GM21447 (cell line): Measurements from ENCODE around the gene SNX30.
A peak's percentile ranks its signal among the peaks of the same experiment; 100 is the strongest.

ENCODE experiments used
- ATAC-seq: cut with Tn5 transposase; IDR thresholded peaks from one replicate; pipeline ENCODE4 v1.9.1; 2021; ENCODE audit not compliant: unreplicated experiment

Gene SNX30

DNA sequence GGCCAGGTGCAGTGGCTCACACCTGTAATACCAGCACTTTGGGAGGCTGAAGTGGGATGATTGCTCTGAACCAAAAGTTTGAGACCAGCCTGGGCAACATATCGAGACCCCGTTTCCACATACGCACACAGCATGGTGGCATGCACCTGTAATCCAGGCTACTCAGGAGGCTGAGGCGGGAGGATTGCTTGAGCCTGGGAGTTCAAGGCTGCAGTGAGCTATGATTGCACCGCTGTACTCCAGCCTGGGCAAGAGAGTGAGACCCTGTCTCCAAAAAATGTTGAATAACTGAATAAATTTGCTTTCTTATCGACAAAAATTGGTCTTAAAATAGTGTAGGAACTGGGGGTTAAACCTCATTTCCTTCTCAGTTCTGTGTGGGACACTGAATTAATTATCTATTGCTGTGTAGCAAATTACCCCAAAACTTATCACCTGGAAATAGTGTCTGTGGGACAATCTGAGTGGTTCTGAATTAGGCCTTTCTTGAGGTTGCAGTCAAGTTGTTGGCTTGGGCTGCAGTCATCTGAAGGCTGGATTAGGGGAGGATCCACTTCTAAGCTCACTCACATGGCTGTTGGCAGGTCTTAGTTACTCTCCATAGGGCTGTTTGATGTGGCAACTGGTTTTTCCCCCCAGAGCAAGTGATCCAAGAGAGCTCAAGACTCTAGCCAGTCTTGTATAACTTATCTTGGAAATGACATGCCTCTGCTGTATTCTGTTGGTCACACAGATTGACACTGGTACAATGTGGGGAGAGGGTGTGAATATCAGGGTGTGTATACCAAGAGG is 2.0 kb downstream of the SNX30 start:
- no peak for ATAC-seq

DNA sequence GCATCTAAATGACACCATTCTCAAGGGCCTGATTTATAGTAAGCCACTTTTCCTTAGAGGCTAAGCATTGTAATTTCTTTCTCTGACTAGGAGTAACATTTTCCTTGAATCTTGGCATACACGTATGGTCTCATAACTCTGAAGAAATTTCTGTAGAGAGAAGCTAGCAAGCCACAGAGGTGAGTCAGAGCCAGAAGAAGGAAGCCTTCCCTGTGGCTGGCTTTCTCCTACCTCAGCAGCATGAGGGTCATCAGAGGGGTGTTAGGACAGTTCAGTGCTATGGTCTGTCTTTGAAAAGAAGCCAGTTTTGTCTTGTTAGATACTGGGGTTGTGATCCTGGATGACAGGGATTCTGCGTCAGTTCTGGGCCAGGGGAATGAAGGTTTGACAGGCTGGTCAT is 3.2 kb downstream of the SNX30 start:
- no peak for ATAC-seq

DNA sequence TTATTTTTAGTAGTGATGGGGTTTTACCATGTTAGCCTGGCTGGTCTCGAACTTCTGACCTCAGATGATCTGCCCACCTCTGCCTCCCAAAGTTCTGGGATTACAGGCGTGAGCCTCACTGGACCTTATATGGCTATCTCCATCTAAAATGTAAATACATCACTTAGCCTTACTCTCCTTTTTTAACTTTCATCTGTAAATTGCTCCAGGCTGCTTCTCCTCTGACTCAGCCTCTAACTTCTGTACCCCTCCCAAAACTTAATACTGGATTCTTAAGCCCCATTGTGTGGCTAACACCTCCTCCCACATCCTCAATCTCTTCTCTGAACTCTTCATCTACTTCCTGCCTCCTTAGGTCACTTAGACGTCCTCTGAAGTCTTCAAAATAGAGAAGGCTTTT is 4.0 kb downstream of the SNX30 start:
- no peak for ATAC-seq

DNA sequence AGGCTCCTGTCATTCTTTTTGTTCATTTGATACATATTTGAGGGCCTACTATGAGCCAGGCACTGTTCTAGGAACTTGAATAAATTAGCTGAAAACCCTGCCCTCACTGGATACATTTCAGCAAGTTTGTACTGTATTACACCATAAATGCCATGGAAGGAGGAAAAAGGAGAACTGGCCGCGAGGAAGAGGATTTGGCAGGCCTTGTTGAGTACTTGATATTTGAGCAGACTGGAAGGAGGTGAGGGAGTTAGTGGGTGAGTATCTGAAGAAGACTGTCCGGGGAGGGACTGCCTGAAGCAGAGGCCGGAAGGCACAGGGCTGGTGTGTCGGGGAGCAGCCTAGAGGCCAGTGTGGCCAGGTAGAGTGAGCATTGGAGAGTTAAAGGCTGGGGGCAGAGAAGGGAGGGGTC is 4.5 kb downstream of the SNX30 start:
- ATAC-seq: no peak

DNA sequence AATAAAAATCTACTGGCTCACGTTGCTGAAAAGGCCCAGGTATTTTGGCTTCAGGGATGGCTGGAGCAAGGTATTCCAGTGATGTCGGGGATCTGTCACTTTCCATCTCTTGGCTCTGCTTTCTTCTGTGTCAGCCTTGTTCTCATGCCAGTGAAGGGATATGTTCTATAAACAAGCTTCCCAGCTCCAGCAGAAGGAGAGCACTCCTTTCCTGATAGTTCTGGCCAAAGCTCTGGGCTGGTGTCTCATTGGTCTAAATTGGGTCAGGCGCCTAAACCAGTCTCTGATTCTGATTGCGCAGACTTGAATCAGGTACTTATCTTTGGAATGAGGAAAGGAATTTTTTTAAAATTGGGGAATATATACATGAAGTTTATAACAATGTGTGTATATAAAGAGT is 5.1 kb downstream of the SNX30 start:
- ATAC-seq: no peak

DNA sequence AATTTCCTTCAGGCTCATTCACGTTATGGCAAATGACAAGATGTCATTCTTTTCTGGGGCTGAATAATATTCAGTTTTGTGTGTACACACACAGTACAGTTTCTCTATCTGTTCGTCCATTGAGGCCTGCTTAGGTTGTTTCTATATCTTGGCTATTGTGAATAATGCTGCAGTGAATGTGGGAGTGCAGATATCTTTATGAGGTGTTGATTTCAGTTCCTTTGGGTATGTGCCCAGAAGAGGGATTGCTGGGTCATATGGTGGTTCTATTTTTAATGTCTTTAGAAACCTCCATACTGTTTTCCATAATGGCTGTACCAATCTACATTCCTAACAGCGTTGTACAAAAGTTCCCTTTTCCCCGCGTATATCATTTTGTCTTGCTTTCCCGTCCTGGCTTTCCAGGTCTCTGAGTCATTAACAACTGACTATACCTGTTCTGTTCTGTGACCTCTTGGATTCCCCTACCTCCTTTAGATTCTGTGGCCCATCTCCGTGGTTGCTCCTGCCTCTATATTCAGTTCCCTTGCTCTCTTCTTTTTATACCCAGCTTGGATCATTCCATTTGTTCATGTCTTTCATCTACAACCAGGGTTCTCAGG is 6.8 kb downstream of the SNX30 start:
- ATAC-seq: no peak

DNA sequence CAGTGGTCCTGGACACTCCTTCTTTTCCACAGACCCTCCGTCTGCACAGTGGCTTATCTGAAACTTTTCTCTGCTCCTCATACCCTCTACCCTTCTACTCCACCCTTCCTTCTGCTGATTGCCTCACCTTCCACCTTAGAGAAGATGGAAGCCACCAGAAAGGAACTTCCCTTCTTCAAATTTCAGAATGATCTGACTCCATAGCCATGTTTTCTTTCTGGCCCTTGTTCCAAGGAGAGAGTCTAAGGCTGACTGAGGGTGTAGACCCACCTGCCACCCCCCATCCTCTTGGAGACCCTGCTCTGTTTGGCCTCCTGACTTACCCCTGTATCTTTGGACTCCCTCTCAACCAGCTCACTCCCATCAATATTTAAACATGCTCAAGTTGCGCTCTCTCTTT is 7.4 kb downstream of the SNX30 start:
- ATAC-seq: no peak

DNA sequence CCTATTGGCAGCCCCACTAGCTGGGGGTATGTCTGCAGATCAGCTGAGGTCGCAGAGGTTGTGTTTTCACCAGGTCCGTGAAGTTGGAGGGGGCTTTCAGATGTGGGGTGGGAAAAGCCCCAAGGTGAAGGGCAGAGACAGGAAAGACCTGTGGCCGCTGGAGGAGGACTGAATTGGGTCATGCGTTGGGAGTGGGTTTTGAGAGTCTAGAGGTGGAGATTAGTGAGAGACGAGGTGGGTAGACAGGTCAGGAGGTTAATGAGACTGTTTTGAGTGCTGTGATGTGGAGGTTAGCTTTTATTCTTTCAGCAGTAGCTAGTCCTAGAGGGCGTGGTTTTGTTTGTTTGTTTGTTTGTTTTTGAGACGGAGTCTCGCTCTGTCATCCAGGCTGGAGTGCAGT is 10.3 kb downstream of the SNX30 start:
- no peak for ATAC-seq

DNA sequence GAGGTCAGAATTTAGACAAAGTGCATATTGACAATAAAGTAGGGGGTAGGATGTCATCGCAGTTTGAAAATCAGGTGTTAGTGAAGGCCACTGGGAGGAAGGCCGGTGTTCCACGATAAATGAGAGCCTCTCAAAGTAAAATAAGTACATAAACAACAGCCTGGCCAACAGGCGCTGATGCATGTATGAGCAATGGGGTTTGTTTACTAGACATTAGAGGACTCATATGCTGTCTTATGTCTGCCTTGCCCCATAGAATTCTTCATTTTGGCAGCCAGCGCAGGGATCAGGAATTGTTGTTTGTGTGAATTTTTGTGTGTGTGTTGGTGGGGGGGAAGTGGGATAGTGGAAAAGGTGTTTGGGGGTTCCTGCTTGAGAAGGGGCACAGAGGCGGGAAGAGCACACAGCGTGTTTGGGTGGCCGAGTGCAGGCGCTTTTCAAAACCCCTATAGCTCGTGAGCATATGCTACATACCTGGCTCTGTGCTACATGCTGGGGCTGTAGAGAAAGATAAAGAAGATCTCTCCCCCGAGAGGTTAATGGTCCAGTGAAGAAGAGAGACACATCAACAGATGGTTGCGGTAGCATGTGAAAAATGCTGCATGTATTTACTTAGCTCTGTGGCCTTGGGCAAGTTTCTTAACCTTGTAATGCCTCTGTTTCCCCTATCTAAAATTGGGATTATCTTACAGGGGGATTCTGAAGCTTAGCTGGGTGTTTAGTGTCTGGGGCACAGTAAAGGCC is 11.5 kb downstream of the SNX30 start:
- no peak for ATAC-seq

DNA sequence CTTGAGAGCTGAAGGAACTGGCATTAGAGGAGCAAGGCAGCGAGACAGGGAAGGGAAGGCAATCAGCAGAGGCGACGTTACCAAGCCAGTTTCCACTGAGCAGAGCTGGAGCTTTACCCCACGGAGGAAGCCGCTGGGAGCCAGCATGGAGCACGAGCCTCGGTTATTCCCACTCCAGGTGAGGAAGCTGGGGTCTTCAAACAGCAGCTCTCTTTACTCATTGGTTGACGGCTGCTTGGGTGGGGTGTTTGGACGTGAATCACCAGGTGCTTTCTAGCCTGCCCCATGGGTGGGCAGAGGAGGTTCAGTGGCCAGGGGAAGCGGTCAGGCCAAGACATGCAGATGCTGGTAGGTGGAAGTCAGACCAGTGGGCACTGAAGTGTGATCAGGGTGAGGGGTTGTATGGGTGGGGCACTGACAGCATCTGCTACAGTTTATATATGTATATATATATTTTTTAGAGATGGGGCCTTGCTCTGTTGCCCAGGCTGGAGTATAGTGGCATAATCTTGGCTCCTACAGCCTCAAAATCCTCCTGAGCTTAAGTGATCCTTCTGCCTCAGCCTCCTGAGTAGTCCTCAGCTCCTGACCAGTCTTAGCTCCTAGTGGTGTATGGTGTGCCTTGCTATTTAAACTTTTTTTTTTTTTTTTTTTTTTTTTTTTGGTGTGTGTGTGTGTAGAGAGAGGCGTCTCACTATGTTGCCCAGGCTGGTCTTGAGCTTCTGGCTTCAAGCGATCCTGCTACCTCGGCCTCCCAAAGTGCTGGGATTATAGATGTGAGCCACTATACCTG is 12.4 kb downstream of the SNX30 start:
- ATAC-seq: no peak

DNA sequence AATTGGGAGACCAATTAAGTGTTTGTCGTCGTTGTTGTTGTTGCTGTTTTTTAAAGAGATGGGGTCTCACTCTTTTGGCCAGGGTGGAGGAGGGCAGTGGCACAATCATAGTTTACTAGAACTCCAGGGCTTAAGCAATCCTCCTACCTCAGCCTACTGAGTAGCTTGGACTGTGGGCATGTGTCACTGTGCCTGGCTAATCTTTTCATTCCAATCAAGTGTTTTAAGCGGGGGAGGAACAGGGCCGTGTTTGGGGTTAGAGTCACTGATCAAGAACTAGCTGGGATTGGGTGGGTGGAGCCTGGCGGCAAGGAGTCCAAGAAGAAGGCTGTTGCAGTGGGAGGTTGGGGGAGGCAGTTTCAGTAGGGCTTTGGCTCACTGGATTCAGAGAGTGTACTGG is 13.8 kb downstream of the SNX30 start:
- no peak for ATAC-seq

DNA sequence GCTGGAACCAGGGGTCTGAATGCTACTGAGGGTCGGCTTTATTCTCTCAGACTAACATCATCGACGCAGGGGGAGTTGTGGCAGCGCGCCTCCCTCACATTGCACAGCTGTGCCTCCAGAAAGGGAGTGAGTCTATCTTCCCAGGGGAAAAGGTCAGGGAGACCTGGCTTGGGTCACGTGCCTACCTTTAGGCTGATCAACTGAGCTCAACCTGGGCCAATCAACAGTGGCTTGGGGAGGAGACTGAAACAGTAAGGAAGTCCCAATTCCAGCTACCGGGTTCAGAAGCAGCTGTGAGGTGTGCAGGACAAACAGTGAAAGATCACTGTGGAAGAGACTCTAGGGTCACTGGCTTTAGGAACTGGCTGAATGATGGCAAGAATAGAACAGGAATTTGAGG is 14.3 kb downstream of the SNX30 start:
- no peak for ATAC-seq

DNA sequence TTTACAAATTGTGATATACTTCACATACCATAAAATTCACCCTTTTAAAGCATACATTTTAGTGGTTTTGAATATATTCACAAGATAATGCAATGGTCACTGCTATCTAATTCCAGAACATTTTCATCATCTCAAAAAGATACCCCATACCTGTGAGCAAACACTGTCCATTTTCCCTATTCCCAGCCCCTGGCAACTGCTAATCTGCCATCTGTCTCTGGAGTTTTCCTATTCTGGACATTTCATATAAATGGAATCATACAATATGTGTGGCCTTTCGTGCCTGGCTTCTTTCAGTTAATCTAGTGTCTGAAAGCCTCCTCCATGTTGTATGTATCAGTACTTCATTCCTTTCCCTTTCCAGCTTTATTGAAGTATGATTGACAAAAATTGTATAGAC is 14.7 kb downstream of the SNX30 start:
- ATAC-seq: no peak

DNA sequence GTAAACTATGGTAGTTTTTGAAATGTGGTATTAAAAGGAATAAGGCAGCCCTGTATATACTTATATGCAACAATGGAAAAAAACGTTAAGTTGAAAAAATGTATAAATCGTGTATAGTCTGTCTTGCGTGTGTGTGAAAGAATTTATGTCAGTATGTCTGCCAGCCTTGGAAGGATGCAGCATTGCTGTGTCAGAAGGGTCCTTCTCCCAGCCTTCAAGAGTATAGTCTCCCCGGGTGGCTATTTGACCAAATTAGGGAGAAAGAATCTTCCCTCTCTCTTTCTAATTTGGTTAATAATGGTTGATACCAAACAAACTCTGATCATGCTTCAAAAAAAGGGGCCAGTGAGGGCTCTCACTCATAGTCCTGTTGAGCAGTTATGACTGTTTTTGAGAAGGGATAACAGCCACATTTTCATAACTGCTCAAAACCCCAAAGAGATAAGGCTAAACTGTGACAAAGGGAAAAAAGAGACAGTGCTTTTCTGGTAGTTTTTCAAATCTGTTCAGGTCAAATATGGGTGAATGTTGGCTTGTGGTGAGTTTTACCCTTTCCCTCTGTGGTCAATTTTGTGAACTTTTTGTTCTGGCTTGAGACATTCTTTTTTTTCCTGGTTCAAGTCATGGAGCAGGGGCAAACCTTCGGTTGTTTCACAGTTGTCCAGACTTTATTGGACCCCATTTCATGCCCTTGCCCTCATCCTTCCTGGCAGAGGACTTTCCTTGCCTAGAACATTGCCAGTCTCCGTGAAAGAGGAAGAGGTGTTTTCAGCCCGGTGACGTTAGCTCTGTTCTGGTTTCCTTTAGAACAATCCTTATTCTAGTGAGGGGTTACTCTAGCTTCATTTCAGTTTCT is 21.0 kb downstream of the SNX30 start:
- ATAC-seq: peak; percentile 49

DNA sequence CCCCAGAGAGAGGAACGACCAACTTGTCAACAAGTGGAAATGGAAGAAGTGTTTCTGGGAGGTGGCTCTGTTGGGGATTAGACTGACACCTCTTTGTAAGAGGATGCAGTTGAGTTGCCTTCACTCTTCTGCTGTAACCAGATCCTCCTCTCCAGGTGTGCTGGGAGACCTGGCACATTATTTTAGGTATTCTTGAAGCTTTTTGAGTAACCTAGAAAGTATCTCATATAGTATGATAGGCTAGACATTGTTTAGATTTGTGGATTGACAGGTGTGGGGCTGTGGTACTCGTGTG is 21.6 kb downstream of the SNX30 start:
- no peak for ATAC-seq

DNA sequence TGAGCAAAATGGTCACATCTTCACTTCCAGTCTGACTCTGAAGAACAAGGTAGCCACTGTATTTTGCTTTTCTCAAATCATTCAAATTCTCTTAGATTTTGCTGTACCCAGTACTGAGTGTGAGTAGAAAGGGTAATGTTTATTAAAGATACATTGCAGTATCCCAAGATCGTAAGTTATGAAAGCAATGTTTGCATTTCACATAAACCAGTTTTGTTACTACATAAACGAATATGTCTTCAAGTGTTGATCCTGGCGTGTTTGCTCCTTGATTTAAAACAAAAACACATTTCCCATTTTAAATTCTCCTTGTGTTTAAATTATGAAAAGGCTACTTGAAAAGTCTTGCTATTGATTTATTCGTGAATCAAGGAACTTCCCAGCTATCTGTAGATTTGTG is 22.0 kb downstream of the SNX30 start:
- no peak for ATAC-seq

DNA sequence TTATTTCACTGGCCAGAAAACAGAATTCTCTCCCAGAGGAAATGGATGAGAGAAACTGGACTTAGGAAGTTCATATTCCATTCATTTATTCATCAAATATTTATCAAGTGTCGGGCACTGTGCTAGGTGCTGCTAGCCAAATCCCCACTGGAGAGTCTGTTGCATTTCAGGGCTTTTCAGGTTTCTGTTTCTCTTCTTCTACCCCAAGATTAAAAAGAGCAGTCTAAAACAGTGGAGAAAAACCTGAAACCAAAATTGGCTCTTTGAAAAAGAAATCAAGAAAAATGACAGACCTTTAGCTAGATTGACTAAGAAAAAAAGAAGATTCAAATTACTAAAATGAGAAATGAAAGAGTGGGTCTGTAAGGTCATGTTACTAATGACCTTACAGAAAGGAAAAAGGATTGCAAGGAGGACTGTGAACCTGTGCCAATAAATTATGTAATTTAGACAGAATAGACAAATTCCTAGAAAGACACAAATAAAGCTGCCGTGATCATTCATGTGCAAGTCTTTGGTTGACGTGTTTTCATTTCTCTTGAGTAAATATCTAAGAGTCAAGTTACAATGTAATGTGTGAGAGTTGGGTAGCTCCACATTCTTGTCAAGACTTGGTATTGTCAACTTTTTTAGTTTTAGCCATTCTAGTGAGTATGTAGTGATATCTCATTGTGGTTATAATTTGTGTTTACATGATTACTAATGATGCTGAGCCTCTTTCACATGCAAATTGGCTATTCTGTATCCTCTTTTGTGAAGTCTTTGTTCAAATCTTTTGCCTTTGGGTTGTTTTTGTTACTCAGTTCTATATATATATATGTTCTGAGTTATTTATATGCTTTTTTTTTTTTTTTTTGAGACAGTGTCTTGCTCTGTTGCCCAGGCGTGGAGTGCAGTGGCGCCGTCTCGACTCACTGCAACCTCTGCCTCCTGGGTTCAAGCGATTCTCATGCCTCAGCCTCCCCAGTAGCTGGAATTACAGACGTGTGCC is 23.7 kb downstream of the SNX30 start:
- ATAC-seq: peak; percentile 47

DNA sequence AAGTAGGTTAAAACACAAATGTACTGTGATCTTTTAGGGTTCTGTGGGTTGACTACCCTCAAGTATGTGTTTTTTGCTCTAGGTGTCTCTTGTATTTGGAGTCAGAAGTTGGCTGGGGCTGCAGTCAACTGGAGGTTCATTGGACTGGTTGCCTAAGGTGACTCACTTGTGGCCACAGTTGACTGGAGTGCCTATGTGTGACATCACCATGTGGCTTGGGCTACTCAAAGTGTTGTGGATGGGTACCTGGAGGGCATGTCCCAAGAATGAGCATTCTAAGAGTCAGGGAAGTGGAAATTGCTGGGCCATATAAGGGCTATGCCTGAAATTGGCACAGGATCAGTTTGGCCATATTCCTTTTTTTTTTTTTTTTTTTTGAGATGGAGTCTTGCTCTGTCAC is 27.4 kb downstream of the SNX30 start:
- no peak for ATAC-seq

DNA sequence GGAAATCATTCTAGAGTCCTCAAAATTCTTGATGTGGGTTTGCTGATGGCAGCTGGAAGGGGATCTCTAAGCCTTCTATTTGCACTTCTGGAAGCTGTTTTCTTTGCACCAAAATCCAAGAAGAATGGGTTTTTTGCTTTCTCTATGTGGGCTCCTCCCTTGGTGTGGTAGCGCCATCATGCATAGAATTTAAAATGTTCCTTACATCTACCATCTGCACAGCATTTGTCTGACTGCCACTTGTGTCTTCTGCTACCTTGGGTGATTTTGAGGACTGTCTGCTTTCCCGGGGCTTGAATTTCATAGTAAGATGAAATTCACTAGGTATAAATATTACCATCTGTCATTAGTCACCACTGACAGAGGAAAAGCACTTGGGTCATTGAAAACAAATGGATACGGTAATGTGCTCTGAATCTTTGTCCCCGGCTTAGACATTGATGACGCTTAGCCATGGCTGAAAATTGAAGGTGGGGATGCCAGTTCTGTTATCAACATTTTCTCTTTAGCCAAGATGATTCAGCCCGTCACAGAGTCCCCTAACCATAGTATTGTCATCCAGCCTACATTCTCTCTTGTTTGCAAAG is 30.0 kb downstream of the SNX30 start:
- ATAC-seq: no peak
